SHP77 treated with DMSO at 0.1 percent for 48 hours (cell line): ENCODE data around the gene EFNA2.

Experiments
- DNase-seq: peaks from one replicate; lab custom pipeline; 2025; lab: John Stamatoyannopoulos, UW

Gene EFNA2

DNA sequence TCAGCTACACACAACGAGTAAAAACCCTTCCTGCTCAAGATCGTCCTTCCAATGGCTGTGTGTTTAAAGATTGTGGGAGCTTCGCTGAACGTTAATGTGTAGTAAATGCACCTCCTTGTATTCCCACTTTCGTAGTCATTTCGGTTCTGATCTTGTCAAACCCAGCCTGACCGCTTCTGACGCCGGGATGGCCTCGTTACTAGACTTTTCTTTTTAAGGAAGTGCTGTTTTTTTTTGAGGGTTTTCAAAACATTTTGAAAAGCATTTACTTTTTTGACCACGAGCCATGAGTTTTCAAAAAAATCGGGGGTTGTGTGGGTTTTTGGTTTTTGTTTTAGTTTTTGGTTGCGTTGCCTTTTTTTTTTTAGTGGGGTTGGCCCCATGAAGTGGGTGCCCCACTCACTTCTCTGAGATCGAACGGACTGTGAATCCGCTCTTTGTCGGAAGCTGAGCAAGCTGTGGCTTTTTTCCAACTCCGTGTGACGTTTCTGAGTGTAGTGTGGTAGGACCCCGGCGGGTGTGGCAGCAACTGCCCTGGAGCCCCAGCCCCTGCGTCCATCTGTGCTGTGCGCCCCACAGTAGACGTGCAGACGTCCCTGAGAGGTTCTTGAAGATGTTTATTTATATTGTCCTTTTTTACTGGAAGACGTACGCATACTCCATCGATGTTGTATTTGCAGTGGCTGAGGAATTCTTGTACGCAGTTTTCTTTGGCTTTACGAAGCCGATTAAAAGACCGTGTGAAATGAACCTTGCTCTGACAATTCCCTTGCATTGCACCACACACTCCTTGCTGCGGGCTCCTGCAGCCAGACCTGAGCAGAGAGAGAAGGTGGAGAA, 13.0 kb upstream of the EFNA2 start:
- no peak for DNase-seq

- DNase-seq: no peak
Observed at GRCh38 chr19:1273263-1274041, 12.2 kb upstream of the EFNA2 start.

- no peak for DNase-seq
Observed at GRCh38 chr19:1274081-1274851, 11.4 kb upstream of the EFNA2 start.

- DNase-seq: no peak
Observed at GRCh38 chr19:1274852-1275259, 10.8 kb upstream of the EFNA2 start.

GRCh38 chr19:1275260-1275975, 10.3 kb upstream of the EFNA2 start, which contains the start of gene FAM174C:
TSS of gene FAM174C (plus strand) at chr19:1275530. CDS start at chr19:1275550, 20 bp downstream.
- DNase-seq: peak; percentile 80

- no peak for DNase-seq
Observed at GRCh38 chr19:1275976-1276627, 9.6 kb upstream of the EFNA2 start.

DNA sequence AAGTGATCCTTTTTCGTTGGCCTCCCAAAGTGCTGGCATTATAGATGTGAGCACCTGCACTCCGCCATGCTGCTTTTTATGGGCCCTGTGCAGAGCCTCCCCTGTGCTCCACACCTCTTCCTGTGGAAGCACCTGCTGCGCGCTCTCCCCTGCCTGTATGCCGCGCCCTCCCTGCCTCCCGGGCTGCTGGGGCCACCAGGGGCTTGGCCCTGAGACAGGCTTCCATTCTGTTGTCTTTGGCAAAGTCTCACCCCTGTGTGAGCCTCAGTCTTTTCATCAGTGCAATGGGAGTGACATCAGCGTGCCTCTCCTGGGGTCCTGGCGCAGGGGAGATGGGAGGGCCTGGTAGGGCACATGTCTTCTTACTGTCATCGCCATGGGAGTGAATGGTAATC, 9.0 kb upstream of the EFNA2 start:
- no peak for DNase-seq

DNA sequence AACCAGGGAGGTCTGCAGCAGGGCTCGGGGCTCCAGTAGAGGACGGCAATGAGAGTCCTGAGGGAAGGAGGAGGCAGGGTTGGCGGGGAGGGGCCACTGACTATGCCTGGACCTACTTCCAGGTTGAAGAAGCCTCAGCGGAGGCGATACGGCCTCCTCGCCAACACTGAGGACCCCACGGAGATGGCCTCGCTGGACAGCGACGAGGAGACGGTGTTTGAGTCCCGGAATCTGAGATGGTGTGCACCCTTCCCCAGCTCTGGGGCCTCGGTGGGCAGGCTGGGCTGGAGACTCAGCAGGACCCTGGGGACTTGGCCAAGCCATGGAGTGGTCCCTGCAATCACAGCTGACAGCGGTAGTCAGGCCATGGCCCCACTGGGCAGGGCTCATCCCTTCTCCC, 8.6 kb upstream of the EFNA2 start:
- DNase-seq: no peak

GRCh38 chr19:1278074-1278473, 7.6 kb upstream of the EFNA2 start:
- no peak for DNase-seq

DNA sequence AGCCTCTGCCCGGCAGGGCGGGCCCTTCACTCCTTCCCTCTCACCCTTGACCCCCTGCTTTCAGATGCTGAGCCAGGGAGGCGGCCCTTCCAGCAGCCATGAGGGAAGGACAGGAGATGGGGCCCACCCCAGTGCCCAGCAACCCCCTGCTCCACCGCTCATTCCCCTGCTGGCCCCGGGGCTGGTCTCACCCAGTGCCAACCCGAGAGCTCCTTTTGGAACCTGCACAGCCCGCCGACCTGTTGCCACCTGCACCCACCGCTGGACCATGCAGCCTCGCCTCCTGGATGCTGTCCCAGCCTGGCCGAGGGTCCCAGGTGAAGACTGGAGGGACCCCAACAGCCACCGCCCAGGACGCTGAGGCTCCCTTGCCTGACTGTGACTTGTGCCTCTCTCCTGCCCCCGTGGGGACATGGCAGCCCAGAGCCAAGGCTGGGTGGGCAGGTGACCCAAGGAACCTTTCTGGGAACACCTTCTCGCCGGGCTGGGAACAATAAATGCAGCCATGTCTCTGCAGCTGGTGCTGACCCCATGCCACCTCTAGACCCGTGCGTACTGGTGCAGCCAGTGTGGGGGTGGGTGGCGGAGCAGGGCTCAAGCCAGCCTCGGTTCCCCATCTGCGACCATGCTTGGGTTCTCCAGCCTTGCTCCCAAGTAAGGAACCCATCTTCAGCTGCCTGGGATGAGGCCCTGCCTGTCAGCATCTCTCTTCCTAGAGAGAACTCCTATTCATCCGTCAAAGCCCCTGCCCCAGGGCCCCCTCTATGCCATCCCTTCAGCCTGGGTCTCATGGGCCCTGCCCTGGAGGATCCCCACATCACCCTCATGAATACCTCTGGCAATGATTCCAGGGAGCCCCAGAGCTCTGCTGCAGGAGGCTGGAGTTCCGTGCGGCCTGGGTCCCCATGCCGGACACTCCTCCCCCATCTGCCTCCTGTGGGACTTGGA, 6.7 kb upstream of the EFNA2 start:
- no peak for DNase-seq

DNA sequence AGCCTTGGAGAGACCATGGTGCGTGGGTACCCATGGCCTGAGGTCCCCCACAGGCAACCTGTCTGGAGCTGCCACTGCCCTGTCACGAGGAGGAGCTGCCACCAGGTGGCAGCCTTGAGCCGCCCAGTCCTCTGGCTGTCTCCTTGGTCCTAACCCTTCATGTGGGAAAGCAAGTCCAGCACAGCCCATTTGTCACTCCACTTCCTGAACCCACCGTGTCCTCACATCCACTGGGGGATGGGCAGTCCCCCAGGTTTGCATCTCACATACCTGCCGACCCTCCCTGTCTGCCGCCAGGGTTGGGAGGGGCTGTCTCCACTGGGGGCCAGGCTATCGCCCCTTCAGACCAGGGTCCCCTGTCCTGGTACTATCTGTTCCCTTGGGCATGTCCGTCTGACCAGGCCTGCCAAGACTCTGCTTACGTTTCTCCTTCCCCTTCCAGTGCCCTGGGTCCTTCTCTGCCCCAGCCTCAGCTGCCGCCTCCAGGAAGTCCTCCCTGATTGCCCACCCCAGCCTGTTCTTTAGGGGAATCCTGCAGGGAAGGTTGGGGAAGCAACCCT, 5.8 kb upstream of the EFNA2 start:
- peak; percentile 37 for DNase-seq

DNA sequence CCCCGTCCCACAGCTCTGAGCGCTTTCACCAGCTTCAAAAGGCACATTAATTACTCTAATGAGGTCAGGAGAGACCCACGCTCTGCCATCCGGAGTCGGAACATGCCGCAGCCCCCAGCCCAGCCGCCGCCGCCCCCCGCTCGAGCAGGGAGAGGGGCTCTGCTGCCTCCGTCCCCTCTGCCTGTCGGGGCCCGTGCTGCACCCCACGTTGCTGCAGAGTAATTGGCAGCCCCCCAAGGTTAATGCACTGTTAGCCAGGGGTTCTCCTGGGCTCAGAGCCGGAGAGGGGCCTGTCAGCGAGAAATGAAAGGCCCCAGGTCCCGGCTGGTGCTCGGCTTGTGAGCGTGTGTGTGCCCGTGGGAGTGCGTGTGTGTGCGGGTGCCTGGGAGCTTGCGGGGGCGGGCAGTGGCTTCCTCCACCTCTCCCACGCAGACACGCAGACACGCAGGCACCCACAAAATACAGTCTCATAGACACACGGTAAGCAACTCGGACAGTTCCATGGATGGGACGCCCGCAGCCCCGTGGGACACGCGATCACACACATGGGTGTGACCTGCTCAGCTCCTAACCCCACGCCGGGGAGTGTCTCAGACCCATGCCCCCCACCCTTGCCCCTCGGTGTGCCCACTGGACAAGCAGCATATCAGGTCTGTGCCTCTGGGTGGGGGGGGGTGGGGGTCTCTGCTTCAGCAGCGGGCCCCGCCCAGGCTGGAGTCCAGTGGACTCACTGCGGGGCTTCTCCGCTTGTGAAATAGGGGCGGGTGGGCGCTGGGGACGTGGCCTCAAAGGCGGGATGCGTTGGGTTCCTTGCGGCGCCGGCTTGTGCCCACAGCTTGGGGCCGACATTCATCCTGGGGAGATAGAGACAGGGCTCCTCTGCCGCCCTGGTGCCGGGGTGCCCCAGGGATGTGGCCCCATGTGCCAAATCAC, 4.8 kb upstream of the EFNA2 start:
- DNase-seq: no peak

- DNase-seq: no peak
Observed at GRCh38 chr19:1281569-1282287, 3.9 kb upstream of the EFNA2 start.

- DNase-seq: no peak
Observed at GRCh38 chr19:1282588-1283206, 3.0 kb upstream of the EFNA2 start.

DNA sequence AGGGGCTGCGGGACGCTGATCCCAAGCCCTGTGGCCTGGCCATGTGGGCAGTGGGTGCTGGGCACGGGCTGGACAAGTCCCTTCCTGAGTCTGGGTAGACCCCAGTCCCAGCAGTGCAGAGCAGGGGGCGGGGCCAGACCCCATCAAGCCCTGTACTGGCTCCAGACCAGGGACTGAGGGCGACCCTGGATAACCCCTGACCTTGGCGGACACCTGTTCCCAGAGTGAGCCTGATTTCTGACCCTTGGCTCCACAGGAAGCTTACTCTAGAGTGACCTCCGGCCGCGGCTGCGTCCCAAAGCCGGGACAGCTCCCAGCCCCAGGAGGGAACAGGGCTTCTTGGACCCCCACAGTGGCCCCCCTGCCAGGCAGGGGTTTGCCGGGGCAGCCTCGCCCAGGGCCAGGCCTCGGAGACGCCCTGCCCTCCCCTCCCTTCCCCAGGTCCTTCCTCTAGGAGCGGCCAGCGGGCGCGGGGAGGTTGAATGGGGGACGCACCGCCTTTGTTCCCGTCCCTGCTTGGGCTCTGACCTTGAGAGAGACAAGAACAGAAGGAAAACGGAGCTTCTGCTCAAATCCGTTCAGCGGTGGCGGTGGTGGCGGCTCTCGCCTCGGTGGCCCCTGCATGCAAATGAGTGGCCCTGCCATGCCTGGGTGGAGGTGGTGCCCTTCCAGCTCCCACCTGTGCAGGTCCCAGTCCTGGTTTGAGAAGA, 2.3 kb upstream of the EFNA2 start:
- DNase-seq: no peak

DNA sequence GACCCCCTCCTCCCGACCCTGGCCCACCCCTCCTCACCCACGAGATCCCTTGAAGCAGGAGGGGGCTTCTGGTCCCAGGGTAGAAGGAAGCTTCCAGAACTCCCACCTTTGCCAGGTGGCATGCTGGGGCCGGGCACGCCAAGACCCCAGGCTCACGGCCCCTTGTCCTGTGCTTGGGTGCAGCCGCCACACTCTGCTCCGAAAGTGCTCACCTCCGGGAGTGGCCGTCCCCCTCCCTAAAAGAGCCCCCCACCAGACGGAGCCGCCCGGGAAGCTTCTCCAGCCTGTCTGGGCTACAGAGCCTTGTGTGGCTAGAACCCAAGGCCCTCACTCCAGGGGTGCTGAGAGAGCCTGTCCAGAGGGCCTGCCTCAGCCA, 1.8 kb upstream of the EFNA2 start:
- no peak for DNase-seq
